Measurements from ENCODE around the gene U2AF2.

DNA sequence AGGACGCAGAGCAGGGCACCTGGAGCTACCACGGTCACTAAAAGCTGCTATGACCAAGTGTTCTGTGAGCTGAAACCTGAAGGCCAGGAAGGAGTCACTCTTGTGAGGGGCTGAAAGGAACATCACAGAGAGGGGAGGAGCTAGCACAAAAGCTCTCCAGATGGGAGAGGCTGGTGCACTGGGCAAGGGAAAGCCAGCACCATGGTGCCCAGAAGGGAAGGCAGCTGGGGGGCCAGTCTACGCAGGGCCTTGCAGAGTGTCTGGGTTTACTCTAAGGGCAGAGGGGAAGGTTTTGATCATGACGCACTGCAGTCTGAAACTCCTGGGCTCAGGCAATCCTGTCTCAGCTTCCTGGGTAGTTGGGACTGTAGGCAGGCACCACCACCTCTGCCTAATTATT is 18.1 kb upstream of the U2AF2 start:
- TF ChIP-seq, protein P1, sequence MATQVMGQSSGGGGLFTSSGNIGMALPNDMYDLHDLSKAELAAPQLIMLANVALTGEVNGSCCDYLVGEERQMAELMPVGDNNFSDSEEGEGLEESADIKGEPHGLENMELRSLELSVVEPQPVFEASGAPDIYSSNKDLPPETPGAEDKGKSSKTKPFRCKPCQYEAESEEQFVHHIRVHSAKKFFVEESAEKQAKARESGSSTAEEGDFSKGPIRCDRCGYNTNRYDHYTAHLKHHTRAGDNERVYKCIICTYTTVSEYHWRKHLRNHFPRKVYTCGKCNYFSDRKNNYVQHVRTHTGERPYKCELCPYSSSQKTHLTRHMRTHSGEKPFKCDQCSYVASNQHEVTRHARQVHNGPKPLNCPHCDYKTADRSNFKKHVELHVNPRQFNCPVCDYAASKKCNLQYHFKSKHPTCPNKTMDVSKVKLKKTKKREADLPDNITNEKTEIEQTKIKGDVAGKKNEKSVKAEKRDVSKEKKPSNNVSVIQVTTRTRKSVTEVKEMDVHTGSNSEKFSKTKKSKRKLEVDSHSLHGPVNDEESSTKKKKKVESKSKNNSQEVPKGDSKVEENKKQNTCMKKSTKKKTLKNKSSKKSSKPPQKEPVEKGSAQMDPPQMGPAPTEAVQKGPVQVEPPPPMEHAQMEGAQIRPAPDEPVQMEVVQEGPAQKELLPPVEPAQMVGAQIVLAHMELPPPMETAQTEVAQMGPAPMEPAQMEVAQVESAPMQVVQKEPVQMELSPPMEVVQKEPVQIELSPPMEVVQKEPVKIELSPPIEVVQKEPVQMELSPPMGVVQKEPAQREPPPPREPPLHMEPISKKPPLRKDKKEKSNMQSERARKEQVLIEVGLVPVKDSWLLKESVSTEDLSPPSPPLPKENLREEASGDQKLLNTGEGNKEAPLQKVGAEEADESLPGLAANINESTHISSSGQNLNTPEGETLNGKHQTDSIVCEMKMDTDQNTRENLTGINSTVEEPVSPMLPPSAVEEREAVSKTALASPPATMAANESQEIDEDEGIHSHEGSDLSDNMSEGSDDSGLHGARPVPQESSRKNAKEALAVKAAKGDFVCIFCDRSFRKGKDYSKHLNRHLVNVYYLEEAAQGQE (IDR thresholded peaks at IDR 0.05; ENCODE audit: insufficient read depth in 1 of 2, low read depth in 2 of 2, low read length in 1 of 2), result no peak
- no peak for TF ChIP-seq SIN3A (IDR thresholded peaks at IDR 0.05; ENCODE audit: borderline replicate concordance, insufficient read depth, low read depth, low read length)
- TF ChIP-seq, protein P2, sequence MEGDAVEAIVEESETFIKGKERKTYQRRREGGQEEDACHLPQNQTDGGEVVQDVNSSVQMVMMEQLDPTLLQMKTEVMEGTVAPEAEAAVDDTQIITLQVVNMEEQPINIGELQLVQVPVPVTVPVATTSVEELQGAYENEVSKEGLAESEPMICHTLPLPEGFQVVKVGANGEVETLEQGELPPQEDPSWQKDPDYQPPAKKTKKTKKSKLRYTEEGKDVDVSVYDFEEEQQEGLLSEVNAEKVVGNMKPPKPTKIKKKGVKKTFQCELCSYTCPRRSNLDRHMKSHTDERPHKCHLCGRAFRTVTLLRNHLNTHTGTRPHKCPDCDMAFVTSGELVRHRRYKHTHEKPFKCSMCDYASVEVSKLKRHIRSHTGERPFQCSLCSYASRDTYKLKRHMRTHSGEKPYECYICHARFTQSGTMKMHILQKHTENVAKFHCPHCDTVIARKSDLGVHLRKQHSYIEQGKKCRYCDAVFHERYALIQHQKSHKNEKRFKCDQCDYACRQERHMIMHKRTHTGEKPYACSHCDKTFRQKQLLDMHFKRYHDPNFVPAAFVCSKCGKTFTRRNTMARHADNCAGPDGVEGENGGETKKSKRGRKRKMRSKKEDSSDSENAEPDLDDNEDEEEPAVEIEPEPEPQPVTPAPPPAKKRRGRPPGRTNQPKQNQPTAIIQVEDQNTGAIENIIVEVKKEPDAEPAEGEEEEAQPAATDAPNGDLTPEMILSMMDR (IDR thresholded peaks at IDR 0.05), result no peak
- no peak; the same call in 1 of the 2 replicates for TF ChIP-seq POLR2AphosphoS5 (IDR thresholded peaks at IDR 0.05; ENCODE audit: low read depth, low read length)
- no peak for TF ChIP-seq TCF7L2 (IDR thresholded peaks at IDR 0.05; ENCODE audit: low read depth, low read length)
